HG02759 (cell line): ENCODE results near the gene PIGZ.

ENCODE experiments used
- ATAC-seq: cut with Tn5 transposase; IDR thresholded peaks from one replicate; pipeline ENCODE4 v1.9.1; 2021; ENCODE audit warnings: mild to moderate bottlenecking, moderate library complexity; ENCODE audit not compliant: unreplicated experiment

Gene PIGZ

DNA sequence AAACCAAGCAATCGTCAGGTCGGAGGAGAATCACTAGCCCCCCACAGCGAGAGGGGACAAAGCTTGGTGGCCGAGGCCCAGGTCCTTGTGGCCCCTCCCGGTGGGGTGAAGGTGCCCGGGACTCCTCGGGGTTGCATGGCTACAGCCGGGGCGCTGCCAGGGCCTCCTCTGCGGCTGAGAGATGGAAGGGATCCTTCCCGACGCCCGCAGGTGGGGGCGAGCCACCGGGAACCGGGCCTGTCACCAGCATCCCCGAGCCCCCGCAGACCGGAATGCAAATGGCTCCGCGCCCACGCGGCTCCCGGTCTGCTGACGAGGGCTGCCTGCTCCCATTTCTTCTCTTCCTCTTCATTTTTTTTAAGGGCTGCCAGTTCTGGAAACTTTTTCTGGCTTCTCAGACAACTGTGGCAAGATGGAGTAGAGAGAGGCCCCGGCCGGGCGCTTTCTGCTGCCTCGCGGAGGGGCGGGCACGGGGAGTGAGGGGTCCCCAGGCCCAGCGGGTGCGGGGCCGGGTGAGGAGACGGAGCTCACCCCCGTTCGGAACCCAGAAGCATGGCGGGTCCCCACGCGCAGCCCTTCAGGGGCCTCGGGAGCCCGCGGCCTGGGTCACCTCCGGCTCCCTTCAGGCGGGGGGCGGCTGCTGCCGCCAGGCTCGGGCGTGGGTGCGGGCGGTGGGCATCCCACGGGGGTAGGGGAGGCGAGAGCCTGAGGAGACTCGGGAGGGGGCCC, 33.5 kb upstream of the PIGZ start:
- peak; percentile 8 for ATAC-seq

DNA sequence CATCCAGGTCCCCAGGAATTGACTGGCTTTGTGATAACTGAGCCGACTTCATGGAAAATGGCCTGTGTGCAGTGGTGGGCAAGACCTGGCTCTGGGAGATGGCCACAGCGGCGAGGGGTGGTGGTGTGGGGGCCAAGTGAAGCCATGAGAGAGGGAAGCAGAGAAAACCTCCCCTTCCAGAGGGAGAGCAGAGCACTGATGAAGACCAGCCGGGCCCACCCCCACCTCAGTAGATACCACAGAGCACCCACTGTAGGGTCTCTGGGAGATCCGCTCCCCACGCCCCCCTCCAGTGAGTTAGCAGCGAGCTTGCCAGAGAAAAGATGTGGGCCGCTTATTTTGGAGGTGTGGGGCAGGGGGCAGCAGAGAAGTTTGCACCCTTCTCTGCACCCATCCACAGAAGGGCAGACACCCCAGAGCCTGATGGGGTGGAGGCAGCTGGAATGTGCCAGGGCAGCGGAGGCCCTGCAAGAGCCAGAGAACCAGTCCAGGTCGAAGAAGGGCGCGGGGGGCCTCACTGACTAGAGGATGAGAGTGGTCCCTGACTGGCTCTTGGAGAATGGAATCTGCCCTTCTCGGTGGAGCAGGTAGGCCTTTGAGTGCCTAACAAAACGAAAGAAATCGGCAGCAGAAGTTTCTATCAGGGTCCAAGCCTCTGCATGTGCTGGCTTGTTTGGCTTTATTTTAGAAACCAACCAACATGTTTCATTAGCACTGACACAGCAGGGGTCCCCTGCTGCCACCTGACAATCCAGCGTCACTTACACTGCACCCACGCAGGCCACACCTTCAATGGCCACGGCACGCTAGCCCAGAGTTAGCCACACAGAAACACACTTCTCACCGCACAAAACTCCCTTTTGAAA, 32.7 kb upstream of the PIGZ start:
- no peak for ATAC-seq

DNA sequence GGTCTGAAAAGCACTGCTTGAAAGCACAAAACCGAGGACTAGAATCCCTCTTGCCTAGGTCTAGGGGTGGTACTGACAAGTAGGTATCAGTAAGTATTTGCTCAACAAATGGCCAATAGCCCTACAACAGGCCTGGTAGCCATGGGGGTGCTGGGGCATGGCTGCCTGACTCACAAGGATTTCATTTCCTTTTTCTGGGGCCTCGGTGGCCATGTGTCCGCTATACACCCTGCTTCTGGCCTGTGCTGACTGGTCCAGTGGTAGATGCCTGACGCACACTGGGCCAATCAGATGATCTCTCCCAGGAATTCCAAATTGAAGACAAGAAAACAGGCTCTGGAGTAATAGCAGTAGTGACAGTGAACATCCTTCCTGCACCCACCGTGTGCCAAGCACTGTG, 31.6 kb upstream of the PIGZ start:
- no peak for ATAC-seq

DNA sequence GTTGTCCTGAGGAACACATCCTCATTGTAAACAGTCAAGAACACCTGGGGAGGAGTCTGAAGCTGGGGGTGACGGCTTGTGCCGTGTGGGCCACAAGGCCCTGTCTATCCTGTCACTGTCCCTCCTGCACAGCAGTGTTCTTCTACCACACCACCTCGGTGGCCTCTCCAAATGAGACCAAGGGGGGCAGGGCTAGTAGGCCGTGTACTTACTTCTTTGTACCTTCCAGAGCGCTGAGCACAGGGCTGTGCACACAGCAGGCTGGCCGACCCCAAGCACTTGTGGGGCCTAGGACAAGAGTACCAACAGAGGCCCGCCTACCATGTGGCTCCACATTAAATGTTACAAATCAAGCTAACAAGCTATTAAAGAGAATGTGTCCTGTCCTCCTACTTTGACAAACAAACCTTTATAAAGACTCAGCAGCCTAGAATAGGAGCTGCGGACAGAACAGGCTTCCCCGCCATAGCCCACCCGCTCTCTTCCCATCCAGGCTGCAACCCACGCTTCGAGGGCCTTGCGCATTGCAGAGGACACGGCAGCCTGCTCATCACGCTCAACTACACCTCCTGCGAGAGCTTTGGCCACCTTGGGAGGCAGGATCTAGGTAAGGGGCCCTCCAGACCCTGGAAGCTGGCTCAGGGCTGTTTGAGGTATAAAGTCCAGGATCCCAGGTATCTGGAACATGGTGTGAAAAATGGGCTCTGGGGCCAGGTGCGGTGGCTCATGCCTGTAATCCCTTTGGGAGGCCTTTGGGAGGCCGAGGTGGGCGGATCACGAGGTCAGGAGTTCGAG, 30.5 kb upstream of the PIGZ start:
- ATAC-seq = no peak

DNA sequence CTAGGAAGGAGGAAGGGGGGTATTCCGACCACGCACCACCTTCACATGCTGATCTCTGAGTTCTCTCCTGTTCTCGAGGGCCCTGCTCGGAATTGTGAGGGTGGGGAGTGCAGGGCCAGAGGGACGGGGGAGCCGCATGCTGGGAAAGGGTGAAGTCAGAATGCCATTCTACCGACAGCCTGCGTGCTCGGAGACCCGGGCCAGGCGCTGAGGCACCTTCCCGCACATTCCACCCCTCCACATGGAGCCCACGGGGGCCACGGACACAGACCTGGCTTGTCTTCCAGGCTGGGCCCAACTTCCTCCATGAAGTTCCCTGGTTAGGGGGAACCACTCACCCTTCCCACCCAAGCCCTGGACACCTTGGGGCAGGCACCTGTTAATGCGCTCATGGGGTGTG, 28.7 kb upstream of the PIGZ start:
- no peak for ATAC-seq

DNA sequence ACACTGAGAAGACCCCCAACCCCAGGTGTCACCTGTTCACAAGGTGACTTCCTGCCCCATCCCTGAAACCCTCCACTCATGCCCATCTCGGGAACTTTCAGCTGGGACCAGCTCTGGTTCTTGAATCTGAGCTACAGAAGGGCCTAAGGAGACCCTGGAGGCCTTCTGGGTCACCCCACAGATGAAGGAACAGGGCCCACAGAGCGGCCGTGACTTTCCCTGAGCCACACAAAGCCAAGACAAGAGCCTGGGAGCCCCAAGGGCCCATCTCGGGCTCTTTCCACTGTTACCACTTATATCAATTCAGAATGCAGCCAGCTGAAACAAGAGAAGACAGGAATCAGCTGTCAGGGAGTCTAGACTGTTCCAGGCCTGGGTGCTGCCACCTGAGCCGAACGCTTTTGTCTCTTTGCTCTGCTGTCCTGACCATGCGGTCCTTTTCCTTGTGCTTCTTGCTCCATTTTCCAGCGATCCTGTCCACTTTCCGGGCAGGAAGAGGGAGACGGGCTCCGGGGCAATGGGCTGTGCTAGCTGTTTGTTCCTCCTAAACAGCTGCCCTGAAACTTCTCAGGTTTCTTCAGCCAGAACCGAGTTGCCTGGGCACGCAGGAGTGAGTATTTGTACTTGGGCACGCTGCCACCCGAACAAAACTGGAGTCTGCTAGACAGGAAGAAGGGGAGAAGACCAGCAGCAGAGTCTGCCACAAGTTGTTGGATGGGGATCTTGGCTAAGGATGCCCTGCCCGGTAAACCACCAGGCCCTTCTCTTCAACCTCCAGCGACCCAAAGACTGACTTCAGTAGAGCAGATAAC, 28.0 kb upstream of the PIGZ start:
- no peak for ATAC-seq

DNA sequence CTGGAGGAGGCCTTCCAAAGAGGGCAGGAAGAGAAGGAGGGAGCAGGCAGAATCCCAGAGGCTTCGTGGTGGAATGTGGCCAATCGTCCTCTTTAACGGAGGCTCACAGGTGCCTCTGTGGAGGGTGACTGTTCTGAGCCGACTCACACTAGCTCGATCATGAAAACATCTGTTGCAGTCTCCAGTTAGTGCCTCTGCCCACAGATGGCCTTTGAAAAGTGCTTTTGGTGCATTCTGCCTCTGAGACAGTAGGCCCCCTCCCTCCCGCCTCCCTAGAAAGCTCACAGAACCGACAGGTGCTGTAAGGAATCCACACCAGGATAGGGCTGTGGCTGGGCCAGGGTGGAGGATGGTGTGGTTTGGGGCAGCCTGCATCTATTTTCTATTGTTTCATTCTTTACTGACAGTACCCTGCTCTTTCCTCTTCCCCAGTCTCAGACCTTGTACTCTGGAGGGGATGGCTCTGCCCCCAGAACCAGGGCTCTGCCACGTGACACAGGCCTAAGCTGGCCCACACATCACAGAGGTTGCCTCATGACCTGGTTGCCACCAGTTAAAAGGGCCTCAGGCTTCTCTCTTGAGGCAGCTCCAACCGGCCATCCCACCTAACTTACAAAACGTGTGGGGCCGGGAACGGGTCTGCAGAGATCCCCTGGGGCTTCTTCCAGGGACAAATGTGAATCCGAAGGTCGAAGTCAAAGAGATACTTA, 27.2 kb upstream of the PIGZ start:
- no peak for ATAC-seq

DNA sequence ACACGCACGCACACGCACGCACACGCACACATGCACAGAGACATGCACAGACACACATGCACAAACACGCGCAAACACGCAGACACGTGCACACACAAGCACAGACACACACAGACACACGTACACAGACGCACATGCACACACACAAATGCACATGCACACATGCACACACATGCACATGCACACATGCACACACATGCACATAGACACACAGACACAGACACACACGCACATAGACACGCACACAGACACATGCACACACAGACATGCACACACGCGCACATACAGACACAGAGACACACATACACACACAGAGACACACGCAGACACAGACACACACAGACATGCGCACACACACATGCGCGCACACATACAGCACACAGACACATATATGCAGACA, 26.4 kb upstream of the PIGZ start:
- no peak for ATAC-seq

DNA sequence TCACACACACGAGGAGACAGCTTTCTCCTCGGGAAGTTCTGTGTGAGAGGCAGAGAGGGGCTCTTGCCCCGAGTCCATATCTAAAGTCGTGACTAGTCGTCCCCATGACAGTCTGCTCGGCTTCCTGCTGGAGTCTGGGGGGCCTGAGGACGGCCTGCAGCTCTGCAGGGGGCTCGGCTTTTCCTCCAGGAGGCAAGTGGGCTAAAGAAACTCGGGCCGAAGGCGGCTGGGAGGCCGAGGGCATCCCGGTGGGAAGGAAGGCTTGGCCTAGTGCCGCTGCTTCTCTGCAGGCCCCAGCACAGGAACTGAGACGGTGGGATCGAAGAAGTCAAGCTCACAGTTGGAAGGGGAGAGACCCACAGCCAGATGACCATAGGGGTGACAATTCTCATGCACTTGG, 25.4 kb upstream of the PIGZ start:
- no peak for ATAC-seq

DNA sequence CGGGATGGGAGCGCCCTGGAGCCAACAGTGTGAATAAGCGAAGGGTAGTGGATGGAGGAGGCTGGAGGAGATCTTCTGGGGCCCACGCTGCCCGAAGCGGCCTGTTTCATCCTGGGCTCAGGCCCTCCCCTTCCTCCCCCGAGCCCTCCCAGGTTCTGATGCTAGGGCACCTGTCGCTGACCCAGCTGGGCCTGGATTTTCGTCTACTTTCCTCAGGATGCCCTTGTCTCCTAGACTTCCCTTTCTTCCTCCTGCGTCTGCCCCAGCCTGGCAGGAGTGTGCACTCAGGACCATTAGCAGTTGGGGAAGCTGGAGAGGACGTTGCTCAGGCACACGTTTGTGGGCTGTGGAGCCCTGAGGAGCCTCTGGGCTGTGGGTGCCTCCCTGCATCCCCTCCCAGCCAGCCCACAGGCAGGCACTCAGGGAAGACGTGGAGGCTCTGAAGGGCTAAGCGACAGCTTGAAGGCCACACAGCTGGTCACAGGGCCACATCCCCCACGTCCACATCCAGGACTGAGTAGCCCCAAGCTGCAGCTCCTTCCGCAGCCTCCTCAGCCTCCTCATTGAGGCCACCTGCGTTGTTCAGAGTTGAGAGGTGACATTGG, 23.9 kb upstream of the PIGZ start:
- ATAC-seq = no peak

DNA sequence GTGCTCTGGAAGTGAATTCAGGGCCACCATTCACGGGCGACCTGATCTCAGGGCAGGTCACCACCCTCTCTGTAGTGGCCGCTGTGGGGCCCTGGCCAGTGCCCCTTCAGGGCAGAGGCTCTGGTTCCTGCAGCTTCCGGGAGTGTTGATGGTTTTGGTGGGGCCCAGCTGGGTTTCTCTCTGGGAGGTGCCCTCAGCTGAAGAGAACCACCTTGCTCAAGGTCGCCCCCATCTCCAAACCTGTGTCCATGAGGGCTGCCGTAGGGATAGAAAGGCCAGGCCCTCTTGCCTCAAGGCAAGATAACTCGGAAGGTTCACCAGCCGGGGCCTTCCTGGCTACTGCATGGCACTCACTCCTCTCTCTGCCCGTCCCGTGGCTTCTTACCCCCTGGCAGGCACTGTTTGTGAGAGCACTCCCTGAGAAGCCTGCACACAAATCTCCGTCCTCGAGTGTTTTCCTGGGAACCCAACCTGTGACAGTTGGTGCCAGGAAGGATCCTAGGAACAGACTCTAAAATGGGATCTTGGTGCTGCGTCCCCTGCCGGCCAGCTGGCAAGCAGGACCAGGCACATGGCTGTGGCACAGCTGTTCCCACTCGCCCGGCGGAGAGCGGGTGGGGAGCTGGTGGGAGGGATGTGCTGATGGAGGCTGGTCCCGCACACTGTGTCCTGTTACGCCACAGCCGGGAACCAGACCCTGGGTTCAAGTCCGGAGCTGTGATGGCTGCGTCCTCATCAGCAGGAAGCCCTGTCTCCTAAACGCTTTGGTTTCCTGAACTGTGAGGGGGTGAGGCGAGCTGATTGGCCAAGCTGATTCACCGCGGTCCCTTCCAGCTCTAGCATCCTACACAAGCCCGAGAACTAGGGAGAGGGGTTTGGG, 23.2 kb upstream of the PIGZ start:
- ATAC-seq = no peak

DNA sequence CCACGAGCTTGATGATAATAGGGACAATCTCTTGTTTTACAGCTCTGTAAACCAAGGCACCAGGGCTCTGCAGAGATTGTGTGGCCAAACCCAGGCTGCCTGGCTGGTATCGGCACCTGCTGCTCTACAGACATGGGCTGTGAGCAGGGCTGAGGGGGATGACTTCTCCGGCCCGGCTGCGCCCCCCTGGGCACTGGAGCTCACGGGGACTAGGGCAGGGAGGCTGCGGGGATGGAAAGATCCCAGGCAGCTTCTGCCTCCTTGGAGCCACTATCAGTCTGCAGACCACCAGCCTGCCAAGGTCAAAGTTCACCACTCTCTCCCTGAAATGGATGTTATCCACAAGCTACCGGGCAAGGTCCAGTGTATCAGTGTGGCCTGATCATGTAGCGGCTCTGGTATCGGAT, 22.0 kb upstream of the PIGZ start:
- no peak for ATAC-seq

DNA sequence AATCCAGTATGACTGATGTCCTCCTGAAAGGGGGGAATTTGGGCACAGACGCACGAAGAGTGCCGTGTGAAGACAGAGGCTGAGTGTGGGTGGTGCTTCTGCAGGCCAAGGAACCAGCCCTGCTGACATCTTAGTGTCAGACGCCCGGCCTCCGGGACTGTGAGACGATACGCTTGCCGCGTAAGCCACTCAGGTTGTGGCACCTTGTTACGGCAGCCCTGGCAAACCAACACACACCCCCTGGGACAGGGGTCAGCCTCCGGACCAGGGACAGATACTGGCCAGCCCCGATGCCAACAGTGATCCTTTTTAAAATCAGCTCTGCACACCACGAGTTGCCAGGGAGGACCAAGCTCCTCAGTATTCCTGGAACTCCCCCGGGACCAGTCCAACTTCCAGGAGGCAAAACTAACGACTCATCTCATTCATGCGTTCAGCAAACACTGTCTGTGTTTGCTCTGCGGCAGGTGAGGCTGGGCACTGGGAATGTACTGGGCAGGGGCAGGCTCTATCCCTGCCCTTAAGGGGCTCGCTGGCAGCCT, 21.2 kb upstream of the PIGZ start:
- no peak for ATAC-seq

DNA sequence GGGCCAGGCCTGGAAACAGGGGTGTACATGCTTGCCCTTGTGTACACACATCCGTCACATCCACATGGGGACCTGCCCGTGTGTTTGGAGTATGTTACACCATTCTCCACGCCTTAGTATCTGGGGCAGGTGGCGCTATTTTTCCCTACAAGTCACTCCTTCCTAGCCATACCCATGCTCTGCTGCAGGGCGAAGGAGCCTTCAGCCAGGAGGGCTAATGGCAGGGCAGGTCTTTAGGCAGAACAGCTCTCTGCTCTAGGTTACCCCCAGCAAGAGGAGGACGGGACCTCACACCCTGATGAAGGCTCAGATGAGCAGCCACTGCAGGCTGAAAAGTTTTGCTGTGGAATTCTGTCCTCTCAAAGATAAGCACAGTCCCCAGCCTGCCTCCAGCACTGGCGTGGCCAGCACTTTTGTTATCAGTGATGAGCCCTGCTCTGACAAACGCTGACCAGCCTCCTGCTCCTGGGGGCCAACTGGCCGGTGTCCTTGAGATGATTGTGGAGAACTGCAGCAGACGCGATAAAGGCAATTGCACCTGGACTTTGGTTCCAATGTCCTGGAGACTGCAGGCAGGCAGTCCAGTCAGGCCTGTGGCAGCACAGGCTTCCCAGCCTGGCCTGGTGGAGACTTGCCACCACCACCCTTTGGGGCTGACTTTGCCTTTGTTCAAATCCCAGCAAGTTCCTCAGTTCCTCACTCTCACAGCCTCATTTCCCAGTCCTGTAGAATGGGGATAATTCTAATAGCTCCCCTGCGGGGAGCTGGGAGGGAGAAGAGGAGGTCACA, 19.8 kb upstream of the PIGZ start:
- no peak for ATAC-seq

DNA sequence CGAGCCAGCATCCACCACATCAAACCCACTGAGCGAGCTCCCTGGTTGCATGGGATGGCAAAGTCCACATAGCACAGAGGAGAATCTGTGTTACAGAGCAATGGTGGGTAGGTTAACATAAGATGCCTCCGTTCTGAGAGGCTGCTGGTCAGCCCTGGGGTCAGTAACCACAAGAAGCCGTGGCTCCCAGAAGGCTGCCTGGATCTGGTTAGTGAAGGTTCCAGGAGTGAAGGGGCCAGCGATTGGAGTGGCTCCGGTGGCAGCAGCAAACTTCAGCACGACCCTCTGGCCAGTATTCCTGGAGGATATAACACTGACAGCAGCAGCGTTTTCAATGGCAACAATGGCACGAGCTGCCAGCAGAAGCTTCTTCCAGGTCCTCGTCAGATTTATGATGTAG, 18.4 kb upstream of the PIGZ start:
- no peak for ATAC-seq

DNA sequence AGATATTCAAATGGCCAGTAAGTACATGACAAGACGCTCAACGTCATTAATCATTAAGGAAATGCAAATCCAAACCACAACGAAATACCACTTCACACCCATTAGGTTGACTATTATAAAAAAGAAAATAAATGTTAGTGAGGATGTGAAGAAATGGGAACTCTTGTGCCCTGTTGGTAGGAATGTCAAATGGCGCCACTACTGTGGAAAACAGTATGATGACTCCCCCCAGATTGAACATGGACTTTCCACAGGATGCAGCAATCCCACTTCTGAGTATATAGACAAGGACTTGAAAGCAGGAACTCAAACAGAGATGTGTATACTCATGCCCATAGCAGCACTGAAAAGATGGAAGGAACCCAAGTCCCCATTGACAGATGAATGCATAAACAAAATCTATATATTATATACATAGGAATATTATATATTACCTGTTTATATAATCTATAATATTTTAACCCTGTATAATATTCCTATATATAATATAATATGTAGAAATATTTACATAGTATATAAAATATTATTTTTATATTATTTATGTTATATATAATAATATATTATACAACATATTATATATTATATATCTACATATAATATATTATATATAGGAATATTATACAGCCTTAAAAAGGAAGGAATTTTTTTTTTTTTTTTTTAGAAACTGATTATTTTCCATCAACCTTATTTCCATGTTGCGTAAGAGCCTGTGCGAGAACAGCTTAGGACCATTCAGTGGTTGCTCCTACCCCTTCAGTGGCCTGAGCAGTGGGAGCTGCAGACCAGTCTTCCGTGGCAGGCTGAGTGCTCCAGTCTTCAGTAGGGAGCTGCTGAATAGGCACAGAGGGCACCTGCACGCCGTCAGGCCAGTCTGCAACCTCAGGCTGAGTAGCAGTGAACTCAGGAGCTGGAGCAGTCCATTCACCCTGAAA, 17.6 kb upstream of the PIGZ start:
- no peak for ATAC-seq

DNA sequence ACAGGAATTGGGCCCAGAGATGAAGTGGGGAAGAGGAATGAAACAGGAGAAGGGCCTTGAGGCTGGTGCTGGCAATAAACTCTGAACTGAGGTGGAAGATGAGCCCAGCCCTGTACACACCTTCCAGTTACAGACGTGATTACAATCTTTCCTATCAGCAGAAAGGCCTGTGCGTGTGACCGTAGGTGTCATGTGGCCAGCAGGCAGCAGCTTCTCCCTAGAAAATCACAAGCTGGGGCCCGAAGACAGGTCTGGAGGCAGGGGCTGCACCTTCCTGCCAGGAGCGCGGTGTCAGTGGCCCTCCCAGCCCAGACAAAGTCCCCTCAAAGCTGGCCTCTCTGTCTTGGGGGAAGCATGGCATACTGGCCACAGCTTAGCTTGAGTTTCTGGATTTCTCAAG, 16.7 kb upstream of the PIGZ start:
- no peak for ATAC-seq
